Fibroblast of skin of left biceps (primary cell): ENCODE data around the gene ABTB2.
"Not testable (repeated sequence)": the region's sequence is repeated elsewhere in the genome, so short reads cannot be mapped to it uniquely, and the experiment has no call there.

Experiments
- DNase-seq, 2 experiments: peaks; one replicate each; pipeline ENCODE4 v3.0.0-alpha.2; 2013; ENCODE audit warnings: low read depth in 2 of 2

The ABTB2 gene

DNA sequence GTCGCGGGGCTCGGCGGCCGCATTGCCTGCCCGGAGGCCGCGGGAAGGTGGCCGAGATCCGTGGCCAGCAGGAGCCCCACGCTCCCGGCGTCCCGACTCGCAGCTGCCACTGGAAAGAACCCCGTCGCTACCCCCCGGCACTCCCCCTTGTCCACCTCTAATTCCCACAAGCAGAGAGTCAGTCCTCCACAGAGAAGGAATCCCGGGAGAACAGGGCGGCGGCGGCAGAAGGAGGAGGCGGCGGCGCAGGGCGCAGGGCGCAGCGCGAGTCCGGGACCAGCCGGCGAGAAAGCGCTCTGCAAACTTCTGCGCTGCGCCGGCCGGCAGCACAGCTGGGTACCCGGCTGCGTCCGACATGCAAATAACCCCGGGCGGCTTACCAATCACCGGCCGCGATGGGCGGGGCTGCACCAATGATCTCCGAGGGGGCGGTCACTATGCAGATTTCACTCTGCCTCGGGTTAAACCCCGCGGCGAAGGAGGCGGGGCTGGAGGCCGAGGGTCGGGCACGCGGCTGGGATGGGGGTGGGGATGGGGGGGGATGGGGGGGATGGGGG is at the start of gene ABTB2:
Gene ABTB2, minus strand, starts transcription at position 310 of the 557 bp plus-strand sequence.
- peak; percentile 90 to 91 for DNase-seq

DNA sequence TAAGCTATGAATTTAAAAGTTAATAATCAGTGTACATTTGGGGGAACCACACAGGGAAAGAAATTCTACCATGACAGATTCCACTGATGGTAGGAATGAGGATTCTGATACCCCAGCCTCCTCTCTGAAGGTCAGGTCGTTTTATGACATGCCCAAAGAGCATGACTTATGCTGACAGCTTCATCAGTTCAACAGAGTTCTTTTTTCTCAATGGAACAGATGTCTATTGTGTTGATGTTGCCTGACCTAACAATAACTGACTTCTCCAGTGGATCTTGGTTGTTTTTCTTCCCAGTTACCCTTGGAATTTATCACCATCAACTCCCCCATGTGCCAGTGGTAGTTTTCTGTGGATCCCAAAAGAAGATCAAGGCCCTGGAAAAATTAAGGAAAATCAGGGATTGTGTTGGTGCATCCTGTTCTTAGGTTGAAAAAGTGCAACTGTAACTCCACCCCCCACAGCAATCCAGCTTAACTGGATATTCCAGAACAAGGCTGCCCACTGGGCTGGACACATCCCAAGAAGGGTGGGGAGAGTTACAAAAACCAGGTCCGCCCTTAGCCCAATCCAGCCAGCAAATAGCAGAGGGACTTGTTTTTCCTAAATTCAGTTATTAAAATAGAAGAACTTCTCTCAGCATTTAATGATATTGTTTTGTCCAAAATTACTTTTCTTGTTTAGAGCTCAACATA is 49.5 kb upstream of the ABTB2 start:
- DNase-seq = no peak

DNA sequence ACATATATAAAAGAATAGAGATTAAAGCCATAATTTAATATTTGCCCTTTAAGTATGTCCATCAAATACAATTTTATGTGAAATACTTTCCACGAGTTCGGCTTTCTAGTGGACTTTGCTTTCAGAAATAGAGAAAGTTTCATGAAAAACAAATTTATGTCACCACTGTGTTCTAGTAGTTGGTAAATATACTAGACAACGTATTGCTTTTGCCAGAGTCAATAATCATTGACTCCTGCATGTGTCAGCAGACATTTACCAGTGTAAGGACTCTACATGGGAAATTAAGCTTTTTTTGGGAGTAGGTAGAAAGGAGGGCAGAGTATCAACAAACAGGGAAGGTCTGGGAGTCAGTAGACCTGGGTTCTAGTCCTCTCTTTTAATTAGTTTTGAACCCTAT is 48.6 kb upstream of the ABTB2 start:
- DNase-seq = no peak

DNA sequence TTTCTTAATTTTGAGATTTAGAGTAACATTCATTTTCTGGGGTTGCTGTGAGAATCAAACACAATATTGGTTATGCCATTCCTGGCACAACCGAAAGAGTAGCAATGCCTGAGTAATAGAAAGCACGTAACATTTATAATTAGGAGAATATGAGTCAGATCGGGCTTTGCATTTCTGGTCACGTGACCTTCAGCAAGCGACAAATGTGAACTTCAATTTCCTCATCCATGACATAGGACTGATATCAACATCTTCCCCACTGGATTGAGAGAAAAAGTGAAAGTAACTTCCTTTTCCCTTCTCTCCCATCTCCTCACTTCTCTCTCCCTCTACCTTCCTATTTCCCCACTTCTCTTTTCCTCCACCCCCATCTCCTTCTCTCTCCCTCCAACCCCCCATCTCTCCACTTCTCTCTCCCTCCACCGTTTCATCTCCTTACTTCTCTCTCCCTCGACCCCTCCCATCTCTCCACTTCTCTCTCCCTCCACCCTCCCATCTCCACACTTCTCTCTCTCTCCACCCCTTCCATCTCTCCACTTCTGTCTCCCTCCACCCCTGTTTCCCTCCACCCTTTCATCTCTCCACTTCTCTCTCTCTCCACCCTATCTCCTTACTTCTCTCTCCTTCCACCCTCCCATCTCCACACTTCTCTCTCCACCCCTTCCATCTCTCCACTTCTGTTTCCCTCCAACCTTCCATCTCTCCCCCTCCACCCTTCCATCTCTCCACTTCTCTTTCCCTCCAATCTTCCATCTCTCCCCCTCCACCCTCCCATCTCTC is 47.5 kb upstream of the ABTB2 start:
- no peak for DNase-seq

DNA sequence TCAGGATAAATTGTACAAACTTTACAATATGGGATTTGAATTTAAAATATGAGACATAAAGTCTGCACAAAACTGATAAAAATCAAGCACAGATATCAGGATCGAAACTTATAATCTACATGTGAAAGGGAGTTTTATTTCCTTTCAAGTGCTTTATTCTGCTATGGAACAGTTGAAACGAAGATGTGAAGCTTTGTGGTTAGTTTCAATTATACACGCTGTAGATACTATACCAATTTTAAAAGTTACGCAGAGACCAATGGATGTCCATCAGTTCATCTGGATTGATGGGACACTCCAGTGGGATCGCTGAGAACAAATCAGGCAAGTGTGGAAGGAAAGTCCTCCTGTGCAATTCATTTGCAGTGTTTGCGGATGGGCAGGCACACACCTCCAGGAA is 46.5 kb upstream of the ABTB2 start:
- DNase-seq = no peak

DNA sequence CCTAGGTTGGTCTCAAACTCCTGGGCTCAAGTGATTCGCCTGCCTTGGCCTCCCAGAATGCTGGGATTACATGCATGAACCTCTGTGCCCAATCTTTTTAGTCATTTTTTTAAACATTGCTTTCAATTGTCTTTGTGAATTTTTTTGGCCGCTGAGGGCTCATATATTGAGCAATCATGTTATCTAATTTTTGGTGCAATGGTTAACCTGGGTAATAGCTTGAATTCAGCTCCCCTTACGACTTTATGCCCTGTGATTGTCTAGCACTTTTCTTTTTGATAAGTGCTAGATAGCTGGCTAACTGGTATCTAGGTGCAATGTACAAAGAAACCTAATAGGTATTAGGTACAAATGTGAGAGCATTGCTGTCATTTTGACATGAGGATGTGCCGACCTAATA is 45.6 kb upstream of the ABTB2 start:
- no peak for DNase-seq

DNA sequence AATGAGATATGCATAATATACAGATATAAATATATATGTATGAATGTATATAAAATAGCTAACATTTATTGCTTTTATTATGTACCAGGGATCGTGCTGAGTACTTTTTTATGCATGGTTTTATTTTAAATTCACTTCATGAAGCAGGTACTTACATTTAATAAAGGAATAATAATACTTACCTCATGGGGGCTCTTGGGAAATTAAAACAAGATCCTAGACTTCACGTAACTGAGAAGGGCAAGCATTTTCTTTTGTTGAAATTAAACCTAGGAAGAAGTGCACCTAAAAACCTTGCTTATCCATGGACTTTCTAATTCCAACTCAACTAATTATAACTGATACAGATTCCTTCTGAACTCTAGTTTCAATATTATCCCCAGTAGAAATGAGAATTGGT is 40.0 kb upstream of the ABTB2 start:
- DNase-seq = no peak

DNA sequence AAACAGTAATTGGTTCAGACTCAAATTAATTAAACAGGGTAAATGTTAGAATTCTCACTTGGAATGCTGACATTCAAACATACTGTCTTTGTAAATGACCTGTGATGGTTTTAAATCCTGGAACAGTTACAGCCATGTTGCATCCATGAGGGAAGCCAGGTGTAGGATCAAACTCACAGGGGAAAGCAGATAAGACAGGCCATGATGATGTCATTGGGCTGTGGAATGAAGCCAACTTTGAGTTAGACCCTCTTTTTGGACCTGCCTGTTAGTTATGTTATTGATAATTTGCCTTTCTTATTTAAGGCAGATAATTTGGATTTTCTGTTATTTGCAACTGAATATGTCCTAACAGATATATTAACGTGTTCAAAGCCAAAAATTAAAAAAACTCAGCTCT is 39.3 kb upstream of the ABTB2 start:
- no peak for DNase-seq

DNA sequence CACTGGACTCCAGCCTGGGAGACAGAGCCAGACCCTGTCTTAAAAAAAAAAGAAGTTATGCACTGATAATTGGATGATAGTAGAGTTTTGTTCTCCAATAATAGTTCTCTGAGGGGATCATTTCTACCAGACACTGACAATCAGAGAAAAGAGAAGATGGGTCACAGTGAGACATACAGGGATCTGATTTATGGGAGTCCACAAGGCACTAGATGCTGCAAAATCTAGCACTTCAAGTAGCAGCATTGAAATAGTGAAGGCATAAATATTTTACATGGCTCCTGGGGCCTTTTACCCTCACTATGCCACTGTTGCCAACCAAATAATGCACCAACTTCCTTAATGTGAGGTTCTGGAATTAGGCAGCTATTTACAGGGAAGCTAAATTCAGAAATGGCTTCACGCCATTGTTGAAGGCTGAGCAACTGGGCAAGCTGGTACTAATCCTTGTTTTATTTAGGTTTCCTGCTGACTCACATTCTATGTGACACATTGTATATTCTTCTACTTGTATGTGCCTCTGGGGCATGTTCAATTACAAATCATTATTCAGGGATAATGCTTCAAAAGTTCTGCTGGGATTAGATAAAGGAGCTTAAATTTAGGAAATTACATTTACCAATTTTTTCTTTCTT is 38.2 kb upstream of the ABTB2 start:
- DNase-seq = no peak

DNA sequence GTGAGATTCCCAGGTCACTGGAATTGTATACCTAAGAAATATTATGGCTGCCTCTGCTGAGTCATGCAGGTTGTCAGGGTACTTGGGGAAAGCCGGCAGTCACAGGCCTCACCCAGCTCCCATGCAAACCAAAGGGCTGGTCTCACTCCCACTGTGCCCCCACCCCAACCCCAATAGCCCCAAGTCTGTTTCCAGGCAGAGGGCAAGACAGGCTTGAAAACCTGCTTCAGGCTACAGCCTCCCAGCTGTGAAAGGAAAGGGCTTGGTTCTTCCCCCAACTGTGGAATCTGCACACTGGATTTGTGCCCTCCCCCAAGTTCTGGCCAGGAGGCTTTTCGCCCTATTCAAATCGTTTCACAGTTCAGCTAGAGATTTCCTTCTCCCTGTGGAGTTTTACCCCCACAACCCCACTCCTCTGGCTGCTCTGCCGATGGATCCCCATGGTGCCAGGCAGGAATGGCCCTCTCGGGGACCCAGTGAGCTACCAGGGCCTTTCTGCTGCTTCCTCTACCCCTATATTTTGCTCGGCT is 37.0 kb upstream of the ABTB2 start:
- DNase-seq = no peak

DNA sequence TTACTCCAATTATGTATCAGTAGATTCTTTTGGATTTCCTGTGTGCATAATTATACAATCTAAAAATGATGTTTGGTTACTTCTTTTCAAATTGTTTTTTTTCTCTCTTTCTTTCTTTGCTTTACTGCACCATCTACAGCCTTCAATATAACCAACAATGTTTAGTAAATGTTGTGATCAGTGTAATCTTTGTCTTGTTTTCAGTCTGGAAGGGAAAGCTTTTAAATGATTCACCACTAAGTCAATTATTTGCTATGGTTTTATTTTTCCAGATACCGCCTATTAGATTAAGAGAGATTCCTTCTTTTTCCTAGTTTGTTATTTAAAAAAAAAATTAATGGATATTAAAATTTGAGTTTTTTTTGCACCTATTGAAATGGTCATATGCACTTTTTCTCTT is 29.8 kb upstream of the ABTB2 start:
- no peak for DNase-seq

DNA sequence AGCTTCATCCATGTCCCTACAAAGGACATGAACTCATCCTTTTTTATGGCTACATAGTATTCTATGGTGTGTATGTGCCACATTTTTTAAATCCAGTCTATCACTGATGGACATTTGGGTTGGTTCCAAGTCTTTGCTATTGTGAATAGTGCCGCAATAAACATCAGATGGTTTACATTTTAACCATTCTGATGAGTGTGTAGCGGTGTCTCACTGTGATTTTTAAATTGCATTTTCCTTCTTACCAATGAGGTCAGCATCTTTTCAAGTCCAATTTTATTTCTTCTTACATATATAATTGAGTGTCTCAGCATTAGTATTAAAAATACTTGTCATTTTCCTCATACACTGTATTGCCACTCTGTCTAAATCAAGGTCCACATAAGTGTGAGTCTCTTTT is 28.5 kb upstream of the ABTB2 start:
- DNase-seq = not testable (repeated sequence)

DNA sequence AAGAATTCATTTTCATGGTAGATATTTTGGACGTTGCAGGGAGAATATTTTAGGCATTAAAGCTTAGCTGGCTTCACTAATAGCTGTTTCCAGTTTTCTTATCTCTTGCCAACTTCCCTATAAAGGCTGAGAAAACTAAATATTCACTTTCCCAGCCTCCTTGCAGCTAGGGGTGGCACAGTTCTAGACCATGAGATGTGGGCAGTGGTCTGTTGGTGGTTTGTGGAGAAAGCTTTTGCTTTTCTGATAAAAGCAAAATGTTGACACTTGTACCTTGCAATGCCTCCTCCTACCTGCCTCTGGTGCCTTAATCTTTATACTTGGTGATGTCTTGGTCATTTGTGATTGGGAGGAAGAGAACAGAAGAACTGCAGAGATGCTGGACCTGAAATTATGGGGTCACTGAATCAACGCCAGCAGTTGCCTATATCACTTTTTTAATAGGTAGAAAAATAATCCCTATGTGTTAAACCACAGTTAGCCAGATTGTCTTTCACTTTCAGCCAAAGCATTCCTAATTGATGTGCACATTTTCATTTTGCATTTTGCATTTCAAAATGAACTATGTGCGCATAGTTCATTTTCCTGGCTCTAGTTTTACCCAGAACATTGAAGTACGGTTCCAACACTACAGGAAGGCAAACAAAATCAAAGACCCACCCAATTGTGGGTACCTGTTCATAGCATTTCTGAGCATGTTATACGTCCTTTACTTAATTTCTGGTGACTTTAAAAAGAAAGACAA is 24.9 kb upstream of the ABTB2 start:
- DNase-seq = no peak

DNA sequence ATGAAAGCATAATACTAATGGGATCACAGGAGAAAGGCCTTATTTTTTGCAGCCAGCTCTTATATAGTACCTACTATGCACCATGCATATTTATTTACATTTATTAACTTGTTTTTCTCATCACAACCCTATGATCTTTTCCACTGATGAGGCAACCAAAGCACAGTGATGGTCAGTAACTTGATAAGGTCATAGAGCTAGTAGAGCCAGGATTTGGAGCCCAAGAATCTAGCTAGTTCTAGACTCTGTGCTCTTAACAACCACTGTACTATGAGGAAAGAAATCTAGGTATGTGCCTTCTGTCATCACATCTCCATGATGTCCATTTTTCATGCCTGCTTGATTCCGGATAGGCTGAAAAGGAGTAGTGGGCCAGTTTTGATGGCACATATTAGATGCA is 24.0 kb upstream of the ABTB2 start:
- no peak for DNase-seq

DNA sequence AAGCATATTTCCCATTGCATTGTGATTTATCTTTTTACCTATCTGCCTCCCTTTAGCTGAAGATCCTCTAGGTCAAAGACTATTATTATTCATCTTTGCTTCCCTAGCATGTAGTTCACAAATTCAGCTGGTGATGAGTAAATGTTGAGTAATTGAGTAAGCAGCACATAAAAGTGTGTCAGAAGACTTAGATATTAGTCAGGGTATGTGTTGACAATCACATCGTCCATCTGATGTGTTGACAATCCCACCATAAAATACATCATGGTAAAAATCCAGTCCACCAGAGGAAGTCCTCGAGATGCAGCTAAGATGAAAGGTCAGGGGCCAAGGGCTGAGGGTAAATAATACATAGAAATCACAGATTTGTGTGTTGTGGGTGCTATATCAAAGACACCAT is 22.9 kb upstream of the ABTB2 start:
- peak; percentile 61 to 64 for DNase-seq

DNA sequence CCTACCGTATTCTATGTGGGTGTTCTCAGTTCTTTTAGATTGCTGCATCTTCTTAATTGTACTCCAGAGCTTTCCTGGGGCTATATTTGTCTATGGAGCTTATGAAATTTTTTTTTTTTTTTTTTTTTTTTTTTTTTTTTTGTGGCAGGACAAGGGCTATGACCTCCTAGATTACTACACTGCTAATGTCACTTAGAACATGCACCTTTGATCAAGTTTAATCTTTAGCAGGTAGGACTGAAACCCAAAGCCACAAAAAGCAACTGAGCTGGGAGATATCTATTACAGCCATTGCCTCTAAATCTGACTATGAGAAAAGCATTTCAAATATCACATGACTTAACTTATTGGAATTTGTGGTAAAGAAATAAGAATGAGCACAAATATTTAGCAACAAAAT is 21.7 kb upstream of the ABTB2 start:
- DNase-seq = no peak

DNA sequence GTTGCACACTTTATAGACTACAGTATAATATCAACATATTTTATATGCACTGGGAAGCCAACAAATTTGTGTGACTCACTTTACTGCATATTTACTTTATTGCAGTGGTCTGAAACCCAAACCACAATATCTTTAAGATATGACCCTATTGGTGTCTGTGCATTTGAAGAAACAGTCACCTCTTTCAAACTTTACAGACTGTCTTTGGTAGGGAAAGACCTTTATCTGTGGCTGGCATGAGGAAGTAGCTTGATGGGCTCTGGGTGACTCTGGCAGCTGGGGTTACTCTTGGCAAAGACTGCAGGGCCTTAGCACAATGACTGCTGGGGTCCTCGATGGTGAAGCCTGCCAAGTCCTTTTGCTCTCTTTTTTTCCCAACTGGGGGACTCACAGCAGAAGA is 21.3 kb upstream of the ABTB2 start:
- DNase-seq = peak in 1 of 2 experiments; percentile 36

DNA sequence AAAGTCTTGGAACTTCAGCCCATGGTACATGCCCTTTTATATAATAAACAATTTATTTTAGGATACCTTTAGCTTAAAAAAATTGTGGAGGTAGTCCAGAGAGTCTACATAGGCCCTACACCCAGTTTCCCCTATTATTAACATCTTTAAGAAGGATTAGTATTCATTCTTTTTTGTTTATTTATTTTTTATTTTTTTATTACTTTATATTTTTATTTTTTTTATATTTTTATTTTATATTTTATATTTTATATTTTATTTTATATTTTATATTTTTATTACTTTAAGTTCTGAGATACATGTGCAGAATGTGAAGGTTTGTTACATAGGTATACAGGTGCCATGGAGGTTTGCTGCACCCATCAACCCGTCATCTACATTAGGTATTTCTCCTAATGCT is 15.9 kb upstream of the ABTB2 start:
- no peak for DNase-seq

DNA sequence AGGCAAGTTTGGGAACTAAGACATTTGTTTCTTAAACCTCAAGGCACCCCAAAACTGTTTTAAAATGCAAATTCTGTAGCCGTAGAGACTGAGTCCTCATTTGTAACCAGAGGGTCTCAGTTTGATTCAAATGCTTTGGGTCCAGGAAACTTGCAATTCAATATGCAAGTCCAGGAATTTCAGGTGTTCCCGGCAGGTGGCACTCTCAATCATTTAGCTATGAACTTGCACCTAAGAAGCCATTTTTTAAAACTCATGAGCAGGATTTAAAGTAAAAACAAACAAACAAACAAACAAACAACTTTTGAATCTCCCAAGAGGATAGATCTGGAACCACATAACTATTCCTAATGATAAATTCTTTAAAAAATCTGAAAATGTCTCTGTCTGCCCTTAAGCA is 8.7 kb upstream of the ABTB2 start:
- no peak for DNase-seq

DNA sequence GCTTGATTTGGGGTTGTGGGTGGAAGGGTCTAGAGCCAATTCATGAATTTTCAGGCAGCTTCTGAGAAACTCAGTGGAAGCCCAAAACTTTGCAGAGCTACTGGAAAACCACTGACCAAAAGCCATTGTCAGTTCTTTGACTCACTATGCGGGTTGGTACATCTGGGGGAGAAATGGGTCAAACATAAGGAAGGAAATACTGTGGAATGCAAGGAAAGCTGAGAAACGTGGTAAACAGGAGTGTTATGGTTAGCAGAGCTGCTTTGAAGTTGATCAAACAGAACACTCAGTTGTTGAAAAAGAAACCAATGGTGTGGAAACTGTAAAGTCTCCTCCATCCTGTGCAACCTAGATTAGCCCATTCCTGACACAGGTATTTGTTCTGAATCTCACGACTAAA is 6.3 kb upstream of the ABTB2 start:
- no peak for DNase-seq

DNA sequence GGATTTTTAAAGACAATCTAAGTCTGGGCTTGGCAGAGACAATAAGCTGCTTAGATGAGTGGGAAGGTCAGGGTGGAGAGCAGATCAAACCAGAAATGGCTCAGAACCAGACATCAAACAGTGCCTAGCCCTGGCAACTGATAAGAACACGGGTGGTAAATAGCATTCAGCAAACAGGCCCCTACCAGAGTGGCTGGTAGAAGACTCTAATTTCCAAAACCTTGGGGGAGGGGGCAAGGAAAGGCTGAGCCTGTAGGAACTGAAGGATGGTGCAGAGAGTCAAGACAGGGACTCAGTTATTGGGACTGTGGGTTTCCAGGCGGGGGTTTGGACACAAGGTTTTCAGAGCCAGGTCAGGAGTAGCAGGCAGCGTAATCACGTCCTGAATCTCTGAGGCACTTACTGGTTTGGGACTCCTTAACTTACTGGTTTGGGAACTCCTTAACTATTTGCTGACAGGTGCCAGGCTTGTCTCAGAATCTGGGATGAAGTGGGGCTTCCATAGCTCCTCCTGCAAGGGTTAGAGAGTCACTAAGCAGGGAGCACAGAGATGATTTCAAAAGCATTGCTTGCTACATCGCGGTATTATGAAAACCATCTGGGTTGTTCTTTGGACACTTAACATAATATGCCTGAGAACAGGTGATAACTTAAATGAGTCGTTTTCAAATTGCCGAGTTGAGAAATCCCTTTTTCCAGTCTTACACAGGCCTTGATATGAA is 5.7 kb upstream of the ABTB2 start:
- no peak for DNase-seq
